H9 (cell line): ENCODE results near the gene KIAA1328. TPM values are rescaled to one million over a fixed set of nuclear protein-coding genes. Genes with fewer than 3 reads are reported as not detected.

Experiments
- DNase-seq: peaks from one replicate; pipeline ENCODE4 v3.0.0-alpha.2; 2017
- H2AFZ ChIP-seq: one replicate; pipeline ENCODE4 v1.6.1; 2013; ENCODE audit warnings: mild to moderate bottlenecking, low read length, control low read depth, moderate library complexity
- H2AK5ac ChIP-seq: 2 replicates; pipeline ENCODE4 v1.6.1; 2013; ENCODE audit warnings: low read length, control low read depth, mixed read lengths; ENCODE audit not compliant: insufficient read length
- H2BK120ac ChIP-seq: one replicate; pipeline ENCODE4 v1.6.1; 2013; ENCODE audit warnings: low read depth, mild to moderate bottlenecking, low read length, control low read depth, inconsistent platforms; ENCODE audit not compliant: poor library complexity, severe bottlenecking
- H2BK12ac ChIP-seq: 2 replicates; pipeline ENCODE4 v1.6.1; 2013; ENCODE audit warnings: low read length, control low read depth, mixed read lengths, low read depth; ENCODE audit not compliant: insufficient read length
- H2BK15ac ChIP-seq: 2 replicates; pipeline ENCODE4 v1.6.1; 2013; ENCODE audit warnings: low read depth, low read length, control low read depth
- H2BK20ac ChIP-seq: one replicate; pipeline ENCODE4 v1.6.1; 2013; ENCODE audit warnings: low read depth, mild to moderate bottlenecking, low read length, control low read depth, inconsistent platforms; ENCODE audit not compliant: poor library complexity, severe bottlenecking
- H2BK5ac ChIP-seq: 2 replicates; pipeline ENCODE4 v1.6.1; 2013; ENCODE audit warnings: low read length, control low read depth, mixed read lengths; ENCODE audit not compliant: insufficient read length
- H3K14ac ChIP-seq: 2 replicates; pipeline ENCODE4 v1.6.1; 2013; ENCODE audit warnings: low read length, control low read depth; ENCODE audit not compliant: insufficient read depth
- H3K18ac ChIP-seq: 2 replicates; pipeline ENCODE4 v1.6.1; 2013; ENCODE audit warnings: low read depth, mild to moderate bottlenecking, mixed read lengths, low read length, control low read depth; ENCODE audit not compliant: insufficient read length
- H3K23ac ChIP-seq: 2 replicates; pipeline ENCODE4 v1.6.1; 2013; ENCODE audit warnings: low read length, control low read depth, mixed read lengths, low read depth; ENCODE audit not compliant: insufficient read length
- H3K23me2 ChIP-seq: 2 replicates; pipeline ENCODE4 v1.6.1; 2013; ENCODE audit warnings: low read depth, mild to moderate bottlenecking, mixed read lengths, low read length, control low read depth; ENCODE audit not compliant: insufficient read length, poor library complexity, severe bottlenecking
- H3K27ac ChIP-seq: 2 replicates; pipeline ENCODE4 v1.5.1; 2013; ENCODE audit warnings: low read length, control low read depth, mixed read lengths, low read depth; ENCODE audit not compliant: insufficient read length
- H3K27me3 ChIP-seq: 2 replicates; pipeline ENCODE4 v1.6.1; 2013; ENCODE audit warnings: low read length, control low read depth, inconsistent platforms; ENCODE audit not compliant: insufficient read depth
- H3K4ac ChIP-seq: 2 replicates; pipeline ENCODE4 v1.6.1; 2013; ENCODE audit warnings: low read depth, mild to moderate bottlenecking, control low read depth, inconsistent platforms, low read length, moderate library complexity
- H3K4me1 ChIP-seq: 2 replicates; pipeline ENCODE4 v1.6.1; 2013; ENCODE audit warnings: low read length, control low read depth, inconsistent platforms; ENCODE audit not compliant: insufficient read depth
- H3K4me2 ChIP-seq: 2 replicates; pipeline ENCODE4 v1.6.1; 2013; ENCODE audit warnings: low read length, control low read depth, mixed read lengths; ENCODE audit not compliant: insufficient read length, insufficient read depth
- H3K56ac ChIP-seq: 2 replicates; pipeline ENCODE4 v1.6.1; 2013; ENCODE audit warnings: low read depth, mild to moderate bottlenecking, mixed read lengths, low read length, control low read depth; ENCODE audit not compliant: insufficient read length
- H3K79me1 ChIP-seq: 2 replicates; pipeline ENCODE4 v1.6.1; 2013; ENCODE audit warnings: low read depth, mild to moderate bottlenecking, moderate library complexity, low read length, control low read depth, inconsistent platforms; ENCODE audit not compliant: insufficient read depth, poor library complexity, severe bottlenecking
- H3K79me2 ChIP-seq: 2 replicates; pipeline ENCODE4 v1.6.1; 2013; ENCODE audit warnings: low read length, control low read depth, inconsistent platforms; ENCODE audit not compliant: insufficient read depth
- H3K9ac ChIP-seq: 2 replicates; pipeline ENCODE4 v1.6.1; 2013; ENCODE audit warnings: low read length, control low read depth, mixed read lengths; ENCODE audit not compliant: insufficient read length; ENCODE audit errors: extremely low read depth
- H3K9me3 ChIP-seq: one replicate; pipeline ENCODE4 v1.6.1; 2013; ENCODE audit warnings: low read depth, low read length, inconsistent platforms; ENCODE audit not compliant: control insufficient read depth
- H3T11ph ChIP-seq: one replicate; pipeline ENCODE4 v1.6.1; 2013; ENCODE audit warnings: mild to moderate bottlenecking, low read length, control low read depth, inconsistent platforms
- H4K20me1 ChIP-seq: one replicate; pipeline ENCODE4 v1.6.1; 2013; ENCODE audit not compliant: control insufficient read depth, insufficient read length, insufficient read depth
- H4K5ac ChIP-seq: 2 replicates; pipeline ENCODE4 v1.6.1; 2013; ENCODE audit warnings: low read depth, mild to moderate bottlenecking, mixed read lengths, low read length, control low read depth; ENCODE audit not compliant: insufficient read length
- H4K8ac ChIP-seq: replicated peaks from 2 replicates; pipeline ENCODE4 v1.6.1; 2013; ENCODE audit warnings: low read length, control low read depth, mixed read lengths, low read depth; ENCODE audit not compliant: insufficient read length
- H4K91ac ChIP-seq: 2 replicates; pipeline ENCODE4 v1.6.1; 2013; ENCODE audit warnings: low read depth, mild to moderate bottlenecking, moderate library complexity, mixed read lengths, low read length, control low read depth; ENCODE audit not compliant: insufficient read length
- H3K27ac Mint-ChIP-seq, 3 experiments: 2 replicates in 2 of 3; 3 replicates in 1 of 3; pipeline ENCODE4 v1.8.0; 2020 to 2021; ENCODE audit warnings: mixed read lengths in 3 of 3, mild to moderate bottlenecking in 1 of 3, moderate library complexity in 1 of 3
- H3K27me3 Mint-ChIP-seq: 2 replicates; pipeline ENCODE4 v1.8.0; 2021; ENCODE audit warnings: low read depth, mild to moderate bottlenecking, moderate library complexity, mixed read lengths
- H3K36me3 Mint-ChIP-seq, 3 experiments: 2 replicates in 2 of 3; 3 replicates in 1 of 3; pipeline ENCODE4 v1.8.0; 2020 to 2021; ENCODE audit warnings: low read depth in 3 of 3, mixed read lengths in 3 of 3; ENCODE audit not compliant: insufficient read depth in 1 of 3
- H3K4me1 Mint-ChIP-seq, 2 experiments: 2 replicates each; pipeline ENCODE4 v1.8.0; 2020; ENCODE audit warnings: mixed read lengths in 2 of 2
- H3K4me3 Mint-ChIP-seq, 2 experiments: 2 replicates in 1 of 2; 3 replicates in 1 of 2; pipeline ENCODE4 v1.8.0; 2020 to 2021; ENCODE audit warnings: mild to moderate bottlenecking in 2 of 2, mixed read lengths in 2 of 2, moderate library complexity in 1 of 2
- H3K9me3 Mint-ChIP-seq, 2 experiments: 2 replicates in 1 of 2; 3 replicates in 1 of 2; pipeline ENCODE4 v1.8.0; 2020; ENCODE audit warnings: mild to moderate bottlenecking in 2 of 2, mixed read lengths in 2 of 2, moderate library complexity in 1 of 2
- WGBS: extraction: QIAGEN DNeasy Blood & Tissue Kit; methylation state at CpG from one replicate; pipeline ENCODE4 v1.1.7; 2013; ENCODE audit warnings: missing lambda C conversion rate, low lambda C conversion rate, mixed read lengths; ENCODE audit not compliant: insufficient read length; ENCODE audit errors: extremely low coverage; 5-methylcytosine and 5-hydroxymethylcytosine counted together
- total RNA-seq: library from RNA; stranded (reverse); gene quantifications from 2 replicates; pipeline ENCODE4 v1.2.1, GENCODE V29; 2021
- TF ChIP-seq, protein P1 (sequence below): fragments of 200-600 bp; sonication (generic); conservative IDR thresholded peaks from 3 replicates; pipeline ENCODE4 v1.8.0; 2021; ENCODE audit warnings: antibody characterized with exemption, mild to moderate bottlenecking

The KIAA1328 gene
- total RNA-seq, 1 experiment from 2014 or later: 4.9 TPM

DNA sequence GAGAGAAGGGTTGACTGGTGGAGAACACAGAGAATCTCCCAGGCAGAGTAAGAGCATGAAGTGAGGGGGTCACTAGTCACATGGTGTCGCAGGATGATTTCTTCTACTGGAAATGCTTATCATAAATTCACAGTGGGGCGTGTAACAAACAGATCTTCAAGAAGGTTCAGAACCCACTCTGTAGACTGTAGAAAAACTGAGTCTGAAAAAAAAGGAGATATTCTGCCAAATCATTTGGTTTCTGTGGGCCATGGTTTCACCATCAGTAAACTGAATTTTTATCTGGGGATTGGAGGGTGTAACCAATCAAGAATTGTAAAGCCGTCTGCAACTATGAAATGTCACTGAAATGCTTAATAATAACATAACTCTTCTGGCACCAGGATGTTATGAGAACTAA, 15.1 kb upstream of the KIAA1328 start:
- Histone ChIP-seq H2AK5ac (no peak overlapping the region), H3K27me3 (no peaks in the 10 kb centered on the region), H3K79me2 (no peaks in the 10 kb centered on the region), H2BK20ac (no peak overlapping the region), H4K5ac (no peak overlapping the region), H3K9ac (no peak overlapping the region), H3K18ac (no peak overlapping the region), H4K8ac (no peak overlapping the region), H3K23ac (no peak overlapping the region), H3K27ac (no peak overlapping the region), H3T11ph (no peak overlapping the region), H3K56ac (no peak overlapping the region), H3K9me3 (no peaks in the 10 kb centered on the region), H2BK12ac (no peak overlapping the region), H2AFZ (no peak overlapping the region), H3K79me1 (no peaks in the 10 kb centered on the region), H2BK120ac (no peak overlapping the region), H3K23me2 (no peaks in the 10 kb centered on the region), H3K4me2 (no peak overlapping the region), H3K14ac (no peak overlapping the region), H4K91ac (no peak overlapping the region), H3K4me1 (no peaks in the 10 kb centered on the region), H2BK5ac (no peak overlapping the region), H4K20me1 (no peaks in the 10 kb centered on the region), H3K4ac (no peak overlapping the region), H2BK15ac (no peak overlapping the region)
- Mint-ChIP-seq H3K36me3 (peaks cover 13 to 63% (median 44%) of the 10 kb centered on the region in 3 experiments; a peak in 6 of 7 replicates), H3K9me3 (no peaks in the 10 kb centered on the region), H3K4me3 (no peak overlapping the region), H3K4me1 (peaks cover 0 to 10% of the 10 kb centered on the region in 2 experiments; a peak in 2 of 4 replicates), H3K27ac (peak overlapping the region in 1 of 3 experiments; percentile 53; a peak in 3 of 7 replicates), H3K27me3 (no peaks in the 10 kb centered on the region)
- DNase-seq: no peak
- no CpG with 5 or more reads among the region's 3 CpGs for WGBS
- TF ChIP-seq, protein P1, sequence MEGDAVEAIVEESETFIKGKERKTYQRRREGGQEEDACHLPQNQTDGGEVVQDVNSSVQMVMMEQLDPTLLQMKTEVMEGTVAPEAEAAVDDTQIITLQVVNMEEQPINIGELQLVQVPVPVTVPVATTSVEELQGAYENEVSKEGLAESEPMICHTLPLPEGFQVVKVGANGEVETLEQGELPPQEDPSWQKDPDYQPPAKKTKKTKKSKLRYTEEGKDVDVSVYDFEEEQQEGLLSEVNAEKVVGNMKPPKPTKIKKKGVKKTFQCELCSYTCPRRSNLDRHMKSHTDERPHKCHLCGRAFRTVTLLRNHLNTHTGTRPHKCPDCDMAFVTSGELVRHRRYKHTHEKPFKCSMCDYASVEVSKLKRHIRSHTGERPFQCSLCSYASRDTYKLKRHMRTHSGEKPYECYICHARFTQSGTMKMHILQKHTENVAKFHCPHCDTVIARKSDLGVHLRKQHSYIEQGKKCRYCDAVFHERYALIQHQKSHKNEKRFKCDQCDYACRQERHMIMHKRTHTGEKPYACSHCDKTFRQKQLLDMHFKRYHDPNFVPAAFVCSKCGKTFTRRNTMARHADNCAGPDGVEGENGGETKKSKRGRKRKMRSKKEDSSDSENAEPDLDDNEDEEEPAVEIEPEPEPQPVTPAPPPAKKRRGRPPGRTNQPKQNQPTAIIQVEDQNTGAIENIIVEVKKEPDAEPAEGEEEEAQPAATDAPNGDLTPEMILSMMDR: no peak
